GM12801 (cell line): ENCODE measurements around the gene MPO.

ENCODE experiments used
- TF ChIP-seq, protein P1 (sequence below): IDR thresholded peaks from one replicate; pipeline ENCODE4 v1.5.1; 2011; ENCODE audit warnings: control low read depth; ENCODE audit not compliant: insufficient read length; ENCODE audit errors: extremely low read depth

MPO gene

DNA sequence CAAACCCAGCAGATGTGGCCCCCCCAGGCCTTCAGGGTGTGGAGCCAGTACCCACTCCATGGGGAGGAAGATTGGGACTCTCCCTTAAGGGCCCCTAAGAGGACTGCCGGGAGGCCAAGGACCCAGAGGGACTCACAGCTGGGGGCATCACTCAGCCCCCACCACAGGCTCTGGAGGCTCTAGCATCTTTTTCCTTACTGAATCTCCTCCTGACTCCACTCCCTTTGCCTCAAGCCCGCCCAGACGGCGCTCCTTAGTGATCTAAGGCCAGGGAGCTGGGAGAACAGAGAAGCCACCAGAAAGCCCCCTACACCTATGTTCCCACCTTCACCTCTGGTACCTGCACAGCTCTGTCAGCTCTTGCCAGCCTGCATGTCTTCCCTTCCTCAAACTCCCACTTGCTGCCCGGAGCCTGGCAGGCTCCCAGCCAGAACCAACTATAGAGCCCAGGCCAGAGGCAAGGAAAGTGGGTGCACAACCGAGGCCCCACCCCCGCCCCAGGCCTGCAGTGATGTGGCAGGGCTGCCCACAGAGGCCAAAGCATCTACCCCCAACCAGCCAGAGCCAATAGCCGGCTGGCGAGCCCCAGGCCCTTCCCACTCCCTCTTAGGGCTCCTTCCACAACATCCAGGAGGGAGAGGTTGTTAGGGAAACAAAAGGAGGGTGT, 22.3 kb upstream of the MPO start:
- TF ChIP-seq, protein P1, sequence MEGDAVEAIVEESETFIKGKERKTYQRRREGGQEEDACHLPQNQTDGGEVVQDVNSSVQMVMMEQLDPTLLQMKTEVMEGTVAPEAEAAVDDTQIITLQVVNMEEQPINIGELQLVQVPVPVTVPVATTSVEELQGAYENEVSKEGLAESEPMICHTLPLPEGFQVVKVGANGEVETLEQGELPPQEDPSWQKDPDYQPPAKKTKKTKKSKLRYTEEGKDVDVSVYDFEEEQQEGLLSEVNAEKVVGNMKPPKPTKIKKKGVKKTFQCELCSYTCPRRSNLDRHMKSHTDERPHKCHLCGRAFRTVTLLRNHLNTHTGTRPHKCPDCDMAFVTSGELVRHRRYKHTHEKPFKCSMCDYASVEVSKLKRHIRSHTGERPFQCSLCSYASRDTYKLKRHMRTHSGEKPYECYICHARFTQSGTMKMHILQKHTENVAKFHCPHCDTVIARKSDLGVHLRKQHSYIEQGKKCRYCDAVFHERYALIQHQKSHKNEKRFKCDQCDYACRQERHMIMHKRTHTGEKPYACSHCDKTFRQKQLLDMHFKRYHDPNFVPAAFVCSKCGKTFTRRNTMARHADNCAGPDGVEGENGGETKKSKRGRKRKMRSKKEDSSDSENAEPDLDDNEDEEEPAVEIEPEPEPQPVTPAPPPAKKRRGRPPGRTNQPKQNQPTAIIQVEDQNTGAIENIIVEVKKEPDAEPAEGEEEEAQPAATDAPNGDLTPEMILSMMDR, result no peak

DNA sequence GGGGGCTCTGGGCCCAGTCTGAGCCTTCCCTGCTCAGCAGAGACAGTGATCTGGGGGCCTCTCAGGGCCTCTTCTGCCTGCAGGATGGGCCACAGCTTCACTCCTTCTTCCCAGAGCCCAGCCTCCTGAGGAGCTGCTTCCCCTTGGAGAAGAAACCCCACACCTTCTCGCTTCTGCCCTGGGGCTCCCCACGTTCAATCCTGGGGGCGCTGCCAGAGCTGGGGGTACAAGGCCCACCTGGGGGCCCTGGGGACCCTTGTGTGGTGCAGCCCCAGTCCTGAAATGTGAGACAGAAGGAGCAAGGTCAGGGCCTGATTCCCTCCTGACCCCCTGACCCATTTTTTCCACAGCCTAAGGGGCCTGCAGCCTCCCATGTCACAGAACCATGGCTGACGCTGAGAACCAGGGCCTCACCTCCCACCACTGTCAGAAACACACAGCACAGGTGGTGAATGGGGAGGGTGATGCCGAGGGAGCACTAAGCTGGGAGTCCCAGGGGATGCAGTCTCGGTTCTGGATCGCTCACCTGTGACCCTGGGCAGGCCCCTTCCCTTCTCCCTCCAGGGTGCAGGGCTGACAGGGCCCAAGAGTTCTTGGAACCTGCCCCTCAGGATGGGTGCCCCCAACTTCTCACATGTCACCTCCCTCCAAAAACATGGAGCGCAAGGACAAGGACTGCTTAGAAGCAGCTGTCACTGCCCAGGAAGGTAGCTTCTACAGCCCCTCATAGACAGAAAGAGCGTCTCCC, 21.6 kb upstream of the MPO start:
- TF ChIP-seq, protein P1, result no peak

DNA sequence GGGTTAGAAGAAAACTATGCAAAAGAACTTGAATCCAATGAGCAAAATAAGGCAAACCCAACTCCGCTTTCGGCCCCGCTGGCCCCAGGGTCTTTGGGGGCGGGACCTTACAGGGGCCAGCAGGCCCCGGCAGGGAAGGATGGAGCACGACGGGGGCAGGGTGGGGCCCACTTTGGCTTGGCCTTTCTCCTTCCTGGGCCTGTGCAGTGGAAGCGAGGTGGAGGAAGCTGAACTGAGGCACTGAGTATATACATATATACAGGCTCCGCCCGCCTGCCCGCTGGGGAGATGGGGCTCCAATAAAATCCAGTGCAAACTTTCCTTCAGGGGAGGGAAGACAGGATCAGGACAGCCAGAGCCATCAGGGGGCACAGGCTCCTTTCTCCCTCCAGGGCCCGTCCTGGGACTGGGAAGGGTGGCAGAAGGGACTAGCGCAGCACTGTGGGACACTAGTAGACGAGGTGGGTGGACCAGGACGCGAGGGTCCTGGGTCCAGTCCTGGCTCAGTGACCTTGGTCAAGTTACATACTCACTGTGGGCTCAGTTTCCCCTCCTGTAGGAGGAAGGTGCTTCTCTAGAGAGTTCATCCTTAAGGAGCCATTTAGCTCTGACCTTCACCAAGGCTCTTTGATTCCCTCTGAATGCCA, 20.9 kb upstream of the MPO start:
- TF ChIP-seq, protein P1, result no peak

DNA sequence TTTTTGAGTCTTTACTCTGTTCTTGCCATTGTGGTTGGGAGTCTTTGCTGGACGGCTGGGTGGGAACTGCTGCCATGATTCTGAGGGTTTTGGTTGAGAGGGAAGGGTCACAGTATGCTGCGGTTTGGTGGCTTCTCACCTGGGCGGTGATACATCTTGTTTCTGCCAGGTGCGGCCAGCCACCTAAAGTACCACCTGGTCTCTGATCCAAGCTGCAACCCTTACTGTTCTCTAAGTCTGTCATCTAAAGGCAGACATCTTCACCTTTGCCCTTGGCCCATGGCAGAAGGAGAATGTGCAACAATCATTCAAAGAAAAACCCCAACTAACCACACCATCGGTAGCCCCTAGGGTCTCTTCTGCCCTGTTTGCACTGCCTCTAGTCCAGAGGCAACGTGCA, 19.6 kb upstream of the MPO start:
- TF ChIP-seq, protein P1, result no peak

DNA sequence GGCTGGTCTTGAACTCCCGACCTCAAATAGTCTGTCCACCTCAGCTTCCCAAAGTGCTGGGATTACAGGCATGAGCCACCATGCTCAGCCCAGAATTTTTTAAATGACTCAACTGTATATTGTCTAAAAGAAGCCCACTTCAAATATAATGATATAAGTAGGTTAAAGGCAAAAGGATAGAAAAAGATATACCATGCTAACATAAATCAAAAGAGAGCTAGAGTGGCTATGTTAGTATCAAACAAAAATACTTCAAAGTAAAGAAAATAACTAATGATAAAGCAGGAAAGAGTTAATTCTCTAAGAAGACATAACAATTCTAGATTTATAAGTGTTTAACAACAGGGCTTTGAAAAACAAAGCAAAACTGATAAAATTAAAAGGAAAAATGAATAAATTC, 13.3 kb upstream of the MPO start:
- TF ChIP-seq, protein P1, result no peak

- TF ChIP-seq, protein P1, result no peak
These were observed 10.5 kb upstream of the MPO start for GRCh38 chr17:58291246-58291645.

DNA sequence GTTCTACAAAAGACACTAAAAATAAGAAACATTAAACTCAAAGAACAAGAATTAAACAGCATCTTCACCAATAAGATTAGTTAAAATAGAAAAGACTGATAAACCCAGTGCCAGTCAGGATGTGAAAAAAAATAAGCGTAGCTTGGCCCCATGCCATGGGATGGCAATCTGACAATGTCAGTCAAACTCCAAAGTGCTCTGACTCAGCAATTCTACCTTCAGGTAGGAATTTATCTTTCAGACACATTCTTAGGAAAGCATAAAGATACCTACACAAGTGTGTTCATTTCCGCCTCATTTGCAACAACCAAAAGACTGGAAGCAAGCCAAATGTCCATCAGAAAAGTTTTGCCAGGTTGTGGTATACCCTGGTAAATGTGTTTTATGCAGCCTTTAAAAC, 9.1 kb upstream of the MPO start:
- TF ChIP-seq, protein P1, result no peak
